ENCODE measurements around the gene PDX1.
A peak's percentile ranks its signal among the peaks of the same experiment; 100 is the strongest.

Gene PDX1

GRCh38 chr13:27922883-27923612 is 3.2 kb downstream of the PDX1 start:
- peak; percentile 28 for DNase-seq

GRCh38 chr13:27923794-27924528 is 4.2 kb downstream of the PDX1 start:
- DNase-seq, result peak; percentile 35

- no peak for DNase-seq
Observed at GRCh38 chr13:27924529-27925141, 4.8 kb downstream of the PDX1 start.

- peak; percentile 21 for DNase-seq
Observed at GRCh38 chr13:27925220-27925991, 5.6 kb downstream of the PDX1 start.

- peak; percentile 36 for DNase-seq
Observed at GRCh38 chr13:27926644-27927434, 7.0 kb downstream of the PDX1 start.

- DNase-seq, result peak; percentile 31
Observed at GRCh38 chr13:27927444-27928352, 7.9 kb downstream of the PDX1 start.

- DNase-seq, result no peak
Observed at GRCh38 chr13:27928353-27928804, 8.6 kb downstream of the PDX1 start.

GRCh38 chr13:27928805-27929753 is 9.3 kb downstream of the PDX1 start:
- no peak for DNase-seq

GRCh38 chr13:27929868-27930267 is 10.1 kb downstream of the PDX1 start:
- DNase-seq, result no peak

GRCh38 chr13:27933118-27933517 is 13.3 kb downstream of the PDX1 start:
- no peak for DNase-seq

- no peak for DNase-seq
Observed at GRCh38 chr13:27933580-27934328, 14.0 kb downstream of the PDX1 start.

GRCh38 chr13:27942972-27943371 is 23.2 kb downstream of the PDX1 start:
- no peak for DNase-seq

- DNase-seq, result peak; percentile 39
Observed at GRCh38 chr13:27952876-27953675, 33.3 kb downstream of the PDX1 start.

GRCh38 chr13:27953676-27954405 is 34.0 kb downstream of the PDX1 start:
- peak; percentile 91 for DNase-seq

GRCh38 chr13:27954406-27954851 is 34.6 kb downstream of the PDX1 start:
- DNase-seq, result no peak

- no peak for DNase-seq
Observed at GRCh38 chr13:27955014-27955591, 35.3 kb downstream of the PDX1 start.
